Lower leg skin (tissue), 4 donors: ENCODE data around the gene SERINC5. TPM values are rescaled to one million over a fixed set of nuclear protein-coding genes. Genes with fewer than 3 reads are reported as not detected.

Experiments used
- DNase-seq, 2 donors: peaks; one replicate each; pipeline ENCODE4 v3.0.0-alpha.2; 2019; ENCODE audit warnings: low spot score in 2 of 2
- H3K4me3 ChIP-seq: fragments of 200-600 bp; sonication (generic); 2 replicates; pipeline ENCODE4 v1.5.1; 2017; ENCODE audit warnings: mild to moderate bottlenecking, low read depth; ENCODE audit not compliant: poor library complexity, severe bottlenecking
- CTCF ChIP-seq, 3 donors: fragments of 450-650 bp; IDR thresholded peaks; one replicate each; pipeline ENCODE4 v1.5.1; 2016; ENCODE audit warnings: antibody characterized with exemption in 3 of 3, mild to moderate bottlenecking in 3 of 3, moderate library complexity in 2 of 3
- POLR2A ChIP-seq, 2 donors: fragments of 450-650 bp; IDR thresholded peaks; one replicate each; pipeline ENCODE4 v1.6.1; 2016 to 2017; ENCODE audit warnings: antibody characterized with exemption in 2 of 2, mild to moderate bottlenecking in 1 of 2, moderate library complexity in 1 of 2
- WGBS, 2 donors: methylation state at CpG; one replicate each; pipeline ENCODE4 v1.1.5; 2018; 5-methylcytosine and 5-hydroxymethylcytosine counted together
- intact Hi-C: fragments of 100-400 bp; cut with DNase I; formaldehyde crosslinking; loops from one replicate; pipeline ENCODE4 v1.15.0; 2023; ENCODE audit warnings: low total_unique reads
- total RNA-seq, 4 donors: library from RNA; depleted of rRNA; stranded (reverse); fragments of >200 nt; gene quantifications; one replicate each; pipeline ENCODE4 v1.1.0, GENCODE V29; 2016

The SERINC5 gene
- total RNA-seq, 4 donors from 2014 or later = 49.6 to 61.4 (median 56.3) TPM

DNA sequence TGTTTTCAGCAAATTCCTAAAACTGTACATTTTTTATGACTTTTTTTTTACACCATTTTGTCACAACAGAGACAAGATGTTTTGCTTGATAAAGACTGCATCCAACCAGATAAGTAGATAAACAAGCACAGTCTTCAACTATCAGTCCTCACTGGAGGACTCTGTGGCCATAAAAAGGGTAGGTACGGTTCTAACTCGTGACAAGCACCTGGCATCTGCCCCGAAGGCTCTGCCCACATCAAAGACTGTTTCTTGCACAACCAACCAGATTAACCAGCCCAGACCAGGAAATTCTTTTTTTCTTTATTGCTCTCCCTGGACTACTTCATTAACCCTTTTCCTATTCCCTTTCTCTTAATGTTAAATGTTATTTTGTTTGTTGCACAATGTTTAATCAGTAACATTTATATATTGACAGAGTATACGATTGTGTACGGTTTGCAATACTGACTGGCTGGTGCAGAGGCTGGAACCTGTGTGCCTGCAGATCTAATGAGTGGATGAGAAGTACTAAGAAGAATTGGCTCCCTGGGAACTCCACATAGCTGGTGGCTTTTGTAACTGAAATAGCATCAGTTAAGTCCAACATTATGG, 74.1 kb downstream of the SERINC5 start:
- WGBS, 2 donors = 37 to 38% methylated on average over 5 of the region's 5 CpGs
- intact Hi-C loops = no loop called here

DNA sequence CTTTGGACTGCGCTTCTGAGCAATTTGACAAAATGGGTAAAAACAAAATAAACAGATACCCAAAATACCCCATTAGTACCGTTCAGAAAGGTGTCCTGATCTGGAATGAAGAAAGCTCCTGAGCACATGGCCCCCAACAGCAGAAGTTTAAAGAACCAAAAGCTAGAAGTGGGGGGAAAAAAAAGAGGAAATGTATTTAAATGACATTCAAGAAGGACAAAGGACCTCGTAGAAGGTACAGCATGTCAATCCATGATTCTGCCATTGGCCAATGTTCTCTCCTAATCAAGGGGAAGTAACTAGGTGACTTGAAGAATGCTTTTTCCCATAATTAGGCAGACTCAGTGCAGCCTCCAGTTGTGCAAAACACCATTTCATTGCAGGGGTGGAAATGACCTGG, 78.6 kb downstream of the SERINC5 start:
- 80 to 91% methylated on average over 3 of the region's 3 CpGs for WGBS, 2 donors
- DNase-seq = no peak
- intact Hi-C loops = no loop called here
- H3K4me3 ChIP-seq = no peak overlapping the region
- TF ChIP-seq POLR2A (IDR thresholded peaks at IDR 0.05) = no peak
- no peak for TF ChIP-seq CTCF (IDR thresholded peaks at IDR 0.05)

More for the DNA sequence above, 74.1 kb downstream of the SERINC5 start:
- TF ChIP-seq POLR2A (IDR thresholded peaks at IDR 0.05) (no peak), CTCF (IDR thresholded peaks at IDR 0.05) (no peak)
- H3K4me3 ChIP-seq = no peak overlapping the region
- DNase-seq = peak in 1 of 2 donors; percentile 58

GRCh38 chr5:80175337-80175736, 80.5 kb downstream of the SERINC5 start:
- intact Hi-C loops = no loop called here
- TF ChIP-seq POLR2A (IDR thresholded peaks at IDR 0.05) = no peak
- no peak overlapping the region for H3K4me3 ChIP-seq
- WGBS, 2 donors = 79 to 99% methylated on average over 5 of the region's 5 CpGs
- peak in 1 of 2 donors; percentile 36 for DNase-seq

DNA sequence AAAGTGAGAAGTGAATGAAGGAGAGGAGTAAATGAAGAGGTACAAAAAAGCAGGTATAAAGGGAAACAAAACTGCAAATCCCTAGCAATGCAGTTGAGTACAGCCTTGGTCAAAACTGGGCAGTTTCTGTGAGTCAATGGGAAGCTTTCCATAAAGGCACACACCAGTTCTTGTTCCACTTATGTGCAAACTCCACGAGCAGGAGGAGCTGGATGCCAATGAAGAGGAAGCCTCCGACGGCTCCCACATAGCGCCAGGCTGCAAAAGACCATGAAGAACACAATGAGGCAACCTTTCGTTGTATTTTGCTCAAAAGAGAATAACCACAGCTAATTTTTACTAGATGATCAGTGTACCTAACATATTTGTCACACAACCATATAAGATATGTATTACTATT, 81.1 kb downstream of the SERINC5 start:
- no peak for DNase-seq
- intact Hi-C loops = no loop called here
- no peak for TF ChIP-seq CTCF (IDR thresholded peaks at IDR 0.05)
- TF ChIP-seq POLR2A (IDR thresholded peaks at IDR 0.05) = no peak
- H3K4me3 ChIP-seq = no peak overlapping the region
- WGBS, 2 donors = 80 to 81% methylated on average over 5 of the region's 5 CpGs

- no peak overlapping the region for H3K4me3 ChIP-seq
- peak in 1 of 2 donors; percentile 23 for DNase-seq
- TF ChIP-seq CTCF (IDR thresholded peaks at IDR 0.05) = no peak
- no peak for TF ChIP-seq POLR2A (IDR thresholded peaks at IDR 0.05)
- intact Hi-C loops = no loop called here
- 93 to 94% methylated on average over 9 of the region's 9 CpGs for WGBS, 2 donors
Measured at GRCh38 chr5:80172067-80172695, 83.7 kb downstream of the SERINC5 start.

DNA sequence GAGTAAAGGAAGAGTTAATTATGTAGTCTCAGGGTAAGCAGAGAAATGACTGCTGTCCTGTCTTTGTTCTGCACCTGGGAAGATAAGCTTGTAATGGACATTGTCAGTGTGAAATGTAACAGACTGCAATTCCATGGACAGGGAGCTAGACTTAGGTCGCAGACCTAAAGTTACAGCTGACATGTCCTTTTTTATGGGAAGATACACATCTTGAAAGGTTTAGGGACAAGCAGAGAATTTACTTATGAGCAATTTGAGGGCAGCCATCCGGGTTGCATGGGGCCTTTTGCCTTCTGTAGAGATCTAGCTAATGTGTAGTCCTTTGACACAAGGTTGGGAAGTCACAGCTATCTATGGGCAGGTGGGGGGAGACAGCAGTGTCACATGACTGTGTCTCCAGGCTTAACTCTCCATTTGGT, 85.7 kb downstream of the SERINC5 start:
- TF ChIP-seq POLR2A (IDR thresholded peaks at IDR 0.05) (no peak), CTCF (IDR thresholded peaks at IDR 0.05) (no peak)
- intact Hi-C loops = no loop called here
- WGBS, 2 donors = 80 to 87% methylated on average over 2 of the region's 2 CpGs
- DNase-seq = no peak
- H3K4me3 ChIP-seq = no peak overlapping the region
